ENCODE data around the gene CFAP221.

GRCh38 chr2:119683074-119683712 is 138.9 kb downstream of the CFAP221 start:
- no peak for TF ChIP-seq GATA3 (IDR thresholded peaks at IDR 0.05; ENCODE audit: low read depth, low read length)
- TF ChIP-seq GATA2 (IDR thresholded peaks at IDR 0.05; ENCODE audit: low read depth, low read length) = no peak

All from SH-SY5Y (cell line).